CD4-positive, alpha-beta T cell treated with Interleukin-6 for 4 hours (primary cell): ENCODE measurements around the gene GABRB1.
"Not testable (repeated sequence)": the region's sequence is repeated elsewhere in the genome, so short reads cannot be mapped to it uniquely, and the experiment has no call there.

Source experiments
- DNase-seq: peaks from one replicate; pipeline ENCODE4 v3.0.0-alpha.2; 2020; ENCODE audit warnings: mixed read lengths

Gene GABRB1

DNA sequence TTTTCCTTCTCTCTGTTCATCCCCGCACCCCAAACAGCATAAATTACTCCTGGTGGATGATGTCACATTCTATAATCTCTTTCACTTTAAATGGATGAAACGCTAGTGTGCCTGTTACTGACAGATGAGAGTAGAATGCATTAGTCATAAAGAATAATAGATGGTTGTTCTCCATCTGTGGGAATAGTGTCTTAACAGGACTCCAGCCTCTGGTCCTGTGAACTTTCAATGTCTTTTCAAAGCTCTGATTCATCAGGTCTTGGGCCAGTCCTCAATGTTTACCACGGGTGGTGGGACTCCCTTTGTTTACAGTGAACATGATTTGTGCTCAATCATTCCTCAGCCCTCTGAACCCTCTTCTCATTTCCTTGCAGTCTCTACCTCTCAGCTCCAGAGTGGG, 182.6 kb downstream of the GABRB1 start:
- DNase-seq = no peak

DNA sequence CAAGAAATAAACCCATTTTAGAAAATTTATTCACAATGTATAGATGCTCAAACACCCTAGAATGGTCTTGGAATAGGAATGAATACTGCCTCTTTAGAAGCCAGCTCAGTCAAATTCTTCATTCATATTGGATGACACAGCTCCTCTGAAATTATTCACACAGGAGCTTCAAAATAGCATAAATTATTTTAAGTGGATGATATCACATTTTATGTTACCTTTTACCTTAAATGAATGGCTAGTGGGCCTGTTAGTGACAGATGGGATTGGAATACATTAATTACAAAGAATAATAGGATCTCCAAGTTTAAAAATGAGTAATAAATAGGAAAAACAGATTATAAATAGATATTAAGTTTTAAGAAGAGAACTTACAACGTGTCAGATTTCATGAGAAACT, 184.4 kb downstream of the GABRB1 start:
- no peak for DNase-seq

- DNase-seq = no peak
These were observed 185.9 kb downstream of the GABRB1 start for GRCh38 chr4:47217291-47217690.

DNA sequence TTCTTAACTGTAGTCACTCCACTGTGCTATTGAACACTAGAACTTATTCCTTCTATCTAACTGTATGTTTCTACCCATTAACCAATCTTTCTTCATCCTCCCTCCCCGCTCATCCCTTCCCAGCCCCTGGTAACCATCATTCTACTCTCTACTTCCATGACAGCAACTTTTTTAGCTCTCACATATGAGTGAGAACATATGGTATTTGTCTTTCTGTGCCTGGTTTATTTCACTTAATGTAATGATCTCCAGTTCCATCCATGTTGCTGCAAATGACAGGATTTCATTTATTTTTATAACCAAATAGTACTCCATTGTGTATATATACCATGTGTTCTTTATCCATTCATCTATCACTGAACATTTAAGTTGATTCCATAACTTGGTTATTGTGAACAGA, 186.5 kb downstream of the GABRB1 start:
- DNase-seq = no peak

- DNase-seq = no peak
These were observed 187.3 kb downstream of the GABRB1 start for GRCh38 chr4:47218631-47219030.

DNA sequence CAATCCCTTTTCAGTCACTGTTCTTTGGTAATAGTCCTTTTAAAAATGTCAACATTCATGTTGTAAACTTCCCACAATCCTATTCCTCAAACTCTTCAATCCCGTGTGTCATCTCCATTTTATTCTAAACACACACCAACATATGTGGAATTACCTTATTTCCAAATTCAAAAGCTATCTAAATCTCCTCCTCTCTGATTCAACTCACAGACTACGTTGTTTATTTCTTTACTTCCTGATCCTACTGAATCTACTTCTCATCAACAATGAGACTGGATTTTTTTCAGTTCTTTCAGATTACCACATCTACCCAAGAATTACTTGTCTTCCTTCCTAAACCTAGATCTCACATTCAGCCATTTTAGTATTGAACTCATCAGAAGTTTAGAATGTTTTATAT, 188.2 kb downstream of the GABRB1 start:
- no peak for DNase-seq

DNA sequence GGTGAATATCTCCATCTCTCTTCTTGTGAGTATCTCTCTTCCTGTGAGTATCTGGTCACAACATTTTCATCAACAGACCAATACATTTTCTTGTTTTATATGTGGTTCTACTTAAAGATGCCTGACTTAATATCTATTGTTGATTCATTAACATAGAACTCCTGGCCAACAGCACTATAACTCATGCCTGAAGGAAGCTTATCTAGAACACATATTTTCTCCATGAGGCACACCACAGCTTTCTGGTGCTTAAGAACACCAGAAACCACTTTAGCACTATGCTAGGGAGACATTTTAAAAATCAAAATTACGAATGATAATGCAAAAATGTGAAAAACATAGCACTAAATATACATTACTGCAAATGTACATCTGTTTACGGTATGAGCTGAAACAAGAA, 190.4 kb downstream of the GABRB1 start:
- no peak for DNase-seq

- DNase-seq = no peak
These were observed 190.9 kb downstream of the GABRB1 start for GRCh38 chr4:47222276-47222675.

DNA sequence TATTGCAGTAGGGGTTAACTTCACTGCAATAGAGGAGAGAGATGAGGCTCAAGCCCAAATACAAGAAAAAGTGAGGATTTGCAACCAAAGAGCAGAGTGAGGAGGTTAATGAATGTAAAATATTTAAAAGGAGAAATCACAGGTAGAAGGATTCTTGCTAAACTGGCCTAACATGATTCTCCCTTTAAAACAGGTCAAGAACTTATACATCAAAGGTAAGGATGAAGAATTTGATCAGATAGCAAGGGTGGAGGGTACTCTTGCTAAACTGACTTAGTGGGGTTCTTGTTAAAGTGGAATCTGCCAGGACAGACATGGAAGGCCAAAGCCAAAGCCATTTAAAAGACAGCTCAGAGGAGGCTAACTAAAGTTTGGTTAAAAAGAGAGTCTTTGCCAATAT, 193.0 kb downstream of the GABRB1 start:
- no peak for DNase-seq

DNA sequence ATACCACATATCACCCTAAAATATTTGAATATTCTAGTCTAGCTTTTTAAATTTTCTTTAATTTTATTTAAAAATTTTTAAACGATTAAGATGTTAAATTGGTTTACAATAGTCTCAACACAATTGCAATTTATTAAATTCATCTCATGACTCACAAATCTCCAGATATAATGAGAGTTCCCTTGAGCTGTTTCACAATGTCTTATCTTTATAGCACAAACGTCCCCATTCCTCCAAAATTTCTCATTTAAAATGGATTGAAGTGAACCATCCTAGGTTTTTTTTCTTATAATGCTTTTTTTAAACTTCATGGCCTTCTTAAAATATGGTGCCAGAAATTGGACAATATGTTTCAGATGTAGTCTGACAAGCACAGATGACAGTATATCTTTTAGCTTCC, 204.4 kb downstream of the GABRB1 start:
- DNase-seq = no peak

DNA sequence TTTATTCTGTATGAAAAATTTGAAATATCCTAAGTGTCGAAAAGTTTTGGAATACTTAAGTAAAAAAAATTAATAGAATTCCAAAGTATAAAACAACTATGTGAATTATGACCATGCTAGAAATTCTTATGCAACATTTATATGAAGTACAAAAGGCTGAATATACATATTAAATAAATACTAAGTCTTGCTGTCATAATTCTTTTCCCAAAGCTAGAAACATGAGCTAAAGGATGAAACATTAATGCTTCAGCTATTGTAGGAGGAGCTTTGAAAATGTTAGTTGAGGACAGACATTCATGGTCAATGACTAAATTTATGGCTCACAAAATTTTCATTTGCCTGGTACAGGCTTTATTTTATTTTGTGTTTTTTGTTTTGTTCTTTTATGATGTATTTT, 207.3 kb downstream of the GABRB1 start:
- DNase-seq = no peak

- DNase-seq = no peak
These were observed 208.3 kb downstream of the GABRB1 start for GRCh38 chr4:47239649-47240048.

DNA sequence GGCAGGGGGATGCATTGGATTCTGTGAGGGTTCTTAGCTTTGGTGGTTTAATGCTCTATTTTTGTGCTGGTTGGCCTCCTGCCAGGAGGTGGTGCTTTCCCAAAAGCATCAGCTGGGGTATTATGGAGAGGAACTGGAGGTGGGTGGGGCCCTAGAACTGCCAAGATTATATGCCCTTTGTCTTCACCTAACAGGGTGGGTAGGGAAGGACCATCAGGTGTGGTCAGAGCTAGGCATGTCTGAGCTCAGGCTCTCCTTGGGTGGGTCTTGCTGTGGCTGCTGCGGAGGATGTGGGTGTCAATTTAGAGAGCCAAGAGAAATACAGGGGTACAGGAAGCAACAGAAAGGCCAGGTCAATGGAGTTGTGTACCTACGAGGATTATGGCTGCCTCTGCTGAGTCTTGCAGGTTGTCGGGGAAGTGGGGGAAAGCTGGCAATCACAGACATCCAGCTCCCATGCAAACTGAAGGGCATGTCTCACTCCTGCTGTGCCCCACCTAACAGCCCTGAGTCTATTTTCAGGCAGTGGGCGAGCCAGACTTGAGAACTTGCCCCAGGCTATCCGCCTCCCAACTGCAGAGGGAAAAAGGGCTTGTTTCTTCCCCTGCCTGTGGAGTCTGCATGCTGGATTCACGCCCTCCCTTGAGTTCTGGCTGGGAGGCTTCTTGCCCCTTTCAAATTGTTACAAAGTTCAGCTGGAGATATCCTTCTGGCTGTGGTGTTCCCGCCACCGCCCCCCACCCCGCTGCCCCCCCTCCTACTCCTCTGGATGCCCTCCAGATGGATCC, 220.2 kb downstream of the GABRB1 start:
- DNase-seq = no peak

- DNase-seq = no peak
These were observed 232.4 kb downstream of the GABRB1 start for GRCh38 chr4:47263721-47264120.

- DNase-seq = no peak
These were observed 239.0 kb downstream of the GABRB1 start for GRCh38 chr4:47270201-47270888.

DNA sequence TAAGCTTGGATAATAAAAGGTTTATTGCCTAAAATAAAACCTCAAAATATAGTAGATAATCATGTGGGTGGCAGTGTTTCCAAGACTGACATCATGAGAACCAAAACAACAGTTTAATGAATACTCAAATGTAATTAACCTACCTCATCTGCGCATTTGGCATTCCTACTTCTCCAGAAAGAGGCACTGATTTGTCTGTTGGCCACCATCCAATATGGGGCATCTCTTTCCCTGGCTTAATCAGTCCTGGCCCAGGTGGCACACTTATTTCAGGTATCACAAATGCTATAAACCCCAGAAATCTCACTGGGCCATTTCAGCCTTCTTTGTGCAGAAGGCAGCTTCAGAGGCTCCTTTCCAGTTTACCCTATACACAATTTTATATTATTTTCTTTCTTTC, 239.9 kb downstream of the GABRB1 start:
- DNase-seq = no peak

GRCh38 chr4:47274901-47275300, 243.5 kb downstream of the GABRB1 start:
- no peak for DNase-seq

DNA sequence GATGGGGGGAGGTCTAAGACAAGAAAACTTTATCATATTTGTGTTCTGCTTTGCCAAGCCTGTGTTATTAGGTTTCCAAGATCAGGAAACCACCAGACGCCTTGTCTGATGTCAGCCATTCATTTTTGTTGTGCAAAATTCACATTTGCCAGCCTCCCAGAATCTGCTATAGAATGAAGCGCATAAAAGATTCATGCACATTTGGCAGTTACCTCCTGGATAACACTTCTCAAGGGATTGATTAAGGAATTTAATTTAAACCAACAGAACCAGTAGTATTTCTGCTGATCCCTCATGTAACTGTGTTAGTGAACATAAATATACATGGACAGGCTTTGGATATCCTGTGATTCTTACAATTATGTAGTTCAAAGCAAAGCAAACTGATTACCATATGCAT, 244.2 kb downstream of the GABRB1 start:
- DNase-seq = no peak

GRCh38 chr4:47278631-47279030, 247.3 kb downstream of the GABRB1 start:
- no peak for DNase-seq

- DNase-seq = no peak
These were observed 256.4 kb downstream of the GABRB1 start for GRCh38 chr4:47287735-47288134.

DNA sequence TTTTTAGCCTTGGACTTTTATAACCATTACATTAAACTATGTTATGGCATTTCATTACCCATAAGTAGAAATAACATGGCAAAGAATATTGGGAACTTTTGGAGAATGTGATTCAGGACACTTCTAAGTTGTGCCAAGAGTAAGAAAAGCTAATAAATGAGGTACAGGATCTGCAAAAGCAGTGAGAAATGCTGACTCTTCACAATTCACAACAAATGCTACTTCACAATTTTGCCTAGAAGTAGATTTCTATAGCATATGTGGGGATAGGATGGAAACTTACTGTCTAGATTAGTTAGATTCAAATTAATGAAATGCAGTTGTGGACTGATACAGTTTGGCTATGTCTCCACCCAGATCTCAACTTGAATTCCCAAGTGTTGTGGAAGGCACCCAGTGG, 258.4 kb downstream of the GABRB1 start:
- DNase-seq = no peak

DNA sequence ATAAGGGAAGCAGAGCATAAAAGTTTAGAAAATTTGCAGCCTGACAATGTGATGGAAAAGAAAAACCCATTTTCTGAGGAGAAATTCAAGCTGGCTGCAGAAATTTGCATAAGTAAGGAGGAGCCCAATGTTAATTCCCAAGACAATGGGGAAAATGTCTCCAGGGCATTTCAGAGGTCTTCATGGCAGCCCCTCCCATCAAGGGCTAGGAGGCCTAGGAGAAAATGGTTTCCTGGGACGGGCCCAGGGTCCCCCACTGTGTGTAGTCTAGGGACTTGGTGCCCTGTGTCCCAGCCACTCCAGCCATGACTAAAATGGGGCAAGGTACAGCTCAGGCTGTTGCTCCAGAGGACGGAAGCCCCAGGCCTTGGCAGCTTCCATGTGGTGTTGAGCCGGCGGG, 259.5 kb downstream of the GABRB1 start:
- DNase-seq = not testable (repeated sequence)

- no peak for DNase-seq
These were observed 277.8 kb downstream of the GABRB1 start for GRCh38 chr4:47309165-47309564.

DNA sequence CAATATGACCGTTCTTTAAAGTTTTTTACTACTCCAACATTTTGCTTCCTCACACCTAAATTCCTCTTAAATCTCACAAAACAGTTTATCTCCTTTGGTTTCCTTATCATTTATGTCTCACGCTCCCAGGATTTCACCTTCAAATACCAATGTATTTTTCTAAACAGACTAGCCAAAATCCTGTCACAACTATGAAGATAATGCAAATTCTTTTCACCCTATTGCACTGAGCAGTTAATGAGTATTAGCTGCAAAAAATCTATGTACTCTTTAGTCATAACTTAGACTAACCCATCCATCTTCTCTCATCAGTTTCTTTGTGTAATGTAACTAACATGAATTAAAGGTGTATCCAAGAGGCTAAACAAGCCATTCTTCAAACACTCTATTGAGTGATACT, 280.8 kb downstream of the GABRB1 start:
- DNase-seq = no peak

DNA sequence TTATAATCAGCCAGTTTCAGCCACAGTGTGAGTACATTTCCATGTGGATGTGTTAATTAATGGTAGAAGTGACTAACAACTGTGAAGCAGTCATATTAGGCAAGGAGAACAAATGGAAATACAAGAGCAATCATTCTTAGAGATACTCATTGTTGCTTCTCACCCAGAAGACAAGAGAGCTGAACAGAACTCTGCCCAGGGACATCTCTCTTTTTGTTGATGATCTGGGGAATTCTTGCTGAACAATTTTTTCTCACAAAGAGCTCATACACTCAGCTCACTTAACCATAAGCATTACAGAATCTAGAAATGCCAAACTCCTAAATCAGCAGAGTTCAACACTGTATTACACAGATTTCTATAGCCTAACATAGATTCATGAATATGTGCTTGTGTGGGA, 282.0 kb downstream of the GABRB1 start:
- no peak for DNase-seq
